ENCODE measurements around the gene ADAMTS6. TPM values are rescaled to one million over a fixed set of nuclear protein-coding genes. Genes with fewer than 3 reads are reported as not detected.

The ADAMTS6 gene
- total RNA-seq, 1 experiment from 2014 or later = 2.8 TPM

- ChIA-PET CTCF (interaction anchor here (0.7 to 1.6 kb wide), 3 partner anchors 159 to 280 kb away, joined by 3 to 5 read pairs (median 3); no protein-coding TSS in a partner anchor), POLR2A (no interaction called here)
- ATAC-seq = no peak
- DNase-seq (ENCODE audit: low spot score) = no peak
- Mint-ChIP-seq H3K27ac (no peak overlapping the region), H3K4me1 (peaks cover 55% of the 10 kb centered on the region), H3K9me3 (peaks cover 8% of the 10 kb centered on the region), H3K4me3 (no peak overlapping the region), H3K27me3 (ENCODE audit: low read depth) (no peaks in the 10 kb centered on the region), H3K36me3 (no peaks in the 10 kb centered on the region)
- no peak for TF ChIP-seq ZNF396 (CRISPR knock-in tag; IDR thresholded peaks at IDR 0.05; ENCODE audit: borderline replicate concordance)
- no peak for TF ChIP-seq ATF3 (CRISPR knock-in tag; conservative IDR thresholded peaks at IDR 0.05)
- TF ChIP-seq E2F5 (CRISPR knock-in tag; IDR thresholded peaks at IDR 0.05) = no peak
- TF ChIP-seq ZBTB21 (CRISPR knock-in tag; IDR thresholded peaks at IDR 0.05; ENCODE audit: borderline replicate concordance) = no peak
- TF ChIP-seq OVOL2 (CRISPR knock-in tag; IDR thresholded peaks at IDR 0.05; ENCODE audit: borderline replicate concordance) = no peak
- no peak for TF ChIP-seq MYBL2 (CRISPR knock-in tag; IDR thresholded peaks at IDR 0.05)
Measured at GRCh38 chr5:65262649-65263059, 219.1 kb downstream of the ADAMTS6 start.

- no peak overlapping the region for H3K4me3 Mint-ChIP-seq
- DNase-seq (ENCODE audit: low spot score) = no peak
- CTCF ChIA-PET = interaction anchor here (0.9 to 1.9 kb wide), 3 partner anchors 159 to 451 kb away, joined by 3 to 5 read pairs (median 3); no protein-coding TSS in a partner anchor
Measured at GRCh38 chr5:65262096-65262495, 219.6 kb downstream of the ADAMTS6 start.

More at GRCh38 chr5:65262096-65262495, 219.6 kb downstream of the ADAMTS6 start:
- ATAC-seq = no peak
- Mint-ChIP-seq H3K4me1 (peaks cover 53% of the 10 kb centered on the region), H3K36me3 (no peaks in the 10 kb centered on the region), H3K27ac (0 out of 2 replicates have a peak overlapping the region, but pooled peaks have one; percentile 26), H3K27me3 (ENCODE audit: low read depth) (no peaks in the 10 kb centered on the region), H3K9me3 (peaks cover 8% of the 10 kb centered on the region)
- POLR2A ChIA-PET = no interaction called here
- TF ChIP-seq CREM (CRISPR knock-in tag; IDR thresholded peaks at IDR 0.05) = no peak
- no peak for TF ChIP-seq ZNF396 (CRISPR knock-in tag; IDR thresholded peaks at IDR 0.05; ENCODE audit: borderline replicate concordance)
- no peak for TF ChIP-seq SP1 (CRISPR knock-in tag; conservative IDR thresholded peaks at IDR 0.05)
- no peak for TF ChIP-seq ARID4B (CRISPR knock-in tag; IDR thresholded peaks at IDR 0.05; ENCODE audit: borderline replicate concordance)
- no peak for TF ChIP-seq ZNF281 (CRISPR knock-in tag; IDR thresholded peaks at IDR 0.05)
- no peak for TF ChIP-seq GRHL2 (CRISPR knock-in tag; IDR thresholded peaks at IDR 0.05; ENCODE audit: insufficient replicate concordance, severe bottlenecking)
- TF ChIP-seq CDX4 (CRISPR knock-in tag; IDR thresholded peaks at IDR 0.05; ENCODE audit: borderline replicate concordance) = no peak
